Natural killer cell (primary cell): ENCODE data around the gene ROR1. TPM values are rescaled to one million over a fixed set of nuclear protein-coding genes. Genes with fewer than 3 reads are reported as not detected.

Experiments
- ATAC-seq, 3 donors: fragments of 150-1000 bp in 2 of 3; fragments of 200-7000 bp in 1 of 3; cut with Tn5 transposase; 1 replicate in 1 of 3; 2 replicates in 2 of 3; pipeline ENCODE4 v1.10.0; 2021; ENCODE audit warnings: mild to moderate bottlenecking in 2 of 3, moderate library complexity in 2 of 3
- DNase-seq, 2 donors: peaks; one replicate each; pipeline versions ENCODE4 v3.0.0 to v3.0.0-alpha.2; 2013 to 2021; ENCODE audit warnings: mixed read lengths in 1 of 2
- H3K27ac ChIP-seq: one replicate; pipeline ENCODE4 v1.5.1; 2013; ENCODE audit warnings: mild to moderate bottlenecking, low read length
- H3K27me3 ChIP-seq: one replicate; pipeline ENCODE4 v1.6.1; 2013; ENCODE audit warnings: low read length; ENCODE audit not compliant: control insufficient read depth, insufficient read depth
- H3K36me3 ChIP-seq: one replicate; pipeline ENCODE4 v1.6.1; 2013; ENCODE audit warnings: low read length; ENCODE audit not compliant: control insufficient read depth, insufficient read depth
- H3K4me1 ChIP-seq: one replicate; pipeline ENCODE4 v1.6.1; 2013; ENCODE audit warnings: low read length; ENCODE audit not compliant: control insufficient read depth, insufficient read depth
- H3K4me3 ChIP-seq: one replicate; pipeline ENCODE4 v1.5.1; 2013; ENCODE audit warnings: low read length
- H3K9me3 ChIP-seq: one replicate; pipeline ENCODE4 v1.6.1; 2013; ENCODE audit warnings: low read length; ENCODE audit not compliant: control insufficient read depth, insufficient read depth
- H3K27ac Mint-ChIP-seq, 2 donors: one replicate each; pipeline ENCODE4 v1.8.0; 2022; ENCODE audit warnings: mild to moderate bottlenecking in 2 of 2, mixed read lengths in 2 of 2, moderate library complexity in 1 of 2
- H3K27me3 Mint-ChIP-seq, 2 donors: one replicate each; pipeline ENCODE4 v1.8.0; 2022; ENCODE audit warnings: low read depth in 2 of 2, mixed read lengths in 2 of 2
- H3K36me3 Mint-ChIP-seq: one replicate; pipeline ENCODE4 v1.8.0; 2022; ENCODE audit warnings: mixed read lengths
- H3K4me1 Mint-ChIP-seq, 2 donors: one replicate each; pipeline ENCODE4 v1.8.0; 2022; ENCODE audit warnings: mixed read lengths in 2 of 2
- H3K4me3 Mint-ChIP-seq: one replicate; pipeline ENCODE4 v1.8.0; 2022; ENCODE audit warnings: mild to moderate bottlenecking, moderate library complexity, mixed read lengths
- H3K9me3 Mint-ChIP-seq, 2 donors: one replicate each; pipeline ENCODE4 v1.8.0; 2022; ENCODE audit warnings: mixed read lengths in 2 of 2
- WGBS: methylation state at CpG from one replicate; pipeline ENCODE4 v1.1.7; 2013; ENCODE audit warnings: missing lambda C conversion rate; ENCODE audit not compliant: insufficient coverage; 5-methylcytosine and 5-hydroxymethylcytosine counted together
- intact Hi-C: fragments of 100-400 bp; cut with micrococcal nuclease; formaldehyde crosslinking; loops from one replicate; pipeline ENCODE4 v1.14.2; 2022
- total RNA-seq, 4 donors: library from RNA; stranded (reverse); fragments of 120-200 nt in 1 of 4; gene quantifications; one replicate each; pipeline versions ENCODE4 v1.2.3 to v1.2.4, GENCODE V29; 2013 to 2022
- TF ChIP-seq, protein P1 (sequence below): fragments of 200-600 bp; IDR thresholded peaks from one replicate; pipeline ENCODE4 v1.8.0; 2022; ENCODE audit warnings: antibody characterized with exemption

Gene ROR1
- total RNA-seq, 3 donors from 2014 or later (not counting 1 experiment from before 2014, with no cell fraction given) = 0.05 to 0.35 (median 0.27) TPM

DNA sequence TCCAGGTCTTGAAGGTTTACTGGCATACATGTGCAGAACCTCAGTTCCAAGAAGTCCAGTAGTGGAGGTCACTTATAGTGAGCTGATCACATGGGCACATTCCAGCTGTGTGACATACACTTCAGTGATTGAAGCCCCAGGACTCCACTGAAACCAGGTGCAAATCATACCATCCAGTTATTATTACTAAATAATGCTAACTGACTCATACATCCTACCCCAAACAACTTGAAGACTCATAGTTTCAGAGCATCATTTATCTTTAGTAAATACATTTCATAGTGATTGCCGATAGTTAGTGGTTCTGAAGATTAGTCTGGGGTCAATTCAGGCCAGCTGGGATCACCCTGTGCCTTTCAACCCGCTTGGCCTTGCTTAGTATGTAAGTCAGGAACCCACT lies 291.8 kb downstream of the ROR1 start:
- DNase-seq = no peak
- H3K9me3 ChIP-seq = no peaks in the 10 kb centered on the region
- peaks cover 0 to 15% of the 10 kb centered on the region in 2 donors for H3K4me1 Mint-ChIP-seq
- H3K36me3 ChIP-seq = no peaks in the 10 kb centered on the region
- H3K36me3 Mint-ChIP-seq = no peaks in the 10 kb centered on the region
- no peaks in the 10 kb centered on the region for H3K27me3 ChIP-seq
- no peaks in the 10 kb centered on the region for H3K27me3 Mint-ChIP-seq
- no peak overlapping the region for H3K27ac ChIP-seq
- TF ChIP-seq, protein P1, sequence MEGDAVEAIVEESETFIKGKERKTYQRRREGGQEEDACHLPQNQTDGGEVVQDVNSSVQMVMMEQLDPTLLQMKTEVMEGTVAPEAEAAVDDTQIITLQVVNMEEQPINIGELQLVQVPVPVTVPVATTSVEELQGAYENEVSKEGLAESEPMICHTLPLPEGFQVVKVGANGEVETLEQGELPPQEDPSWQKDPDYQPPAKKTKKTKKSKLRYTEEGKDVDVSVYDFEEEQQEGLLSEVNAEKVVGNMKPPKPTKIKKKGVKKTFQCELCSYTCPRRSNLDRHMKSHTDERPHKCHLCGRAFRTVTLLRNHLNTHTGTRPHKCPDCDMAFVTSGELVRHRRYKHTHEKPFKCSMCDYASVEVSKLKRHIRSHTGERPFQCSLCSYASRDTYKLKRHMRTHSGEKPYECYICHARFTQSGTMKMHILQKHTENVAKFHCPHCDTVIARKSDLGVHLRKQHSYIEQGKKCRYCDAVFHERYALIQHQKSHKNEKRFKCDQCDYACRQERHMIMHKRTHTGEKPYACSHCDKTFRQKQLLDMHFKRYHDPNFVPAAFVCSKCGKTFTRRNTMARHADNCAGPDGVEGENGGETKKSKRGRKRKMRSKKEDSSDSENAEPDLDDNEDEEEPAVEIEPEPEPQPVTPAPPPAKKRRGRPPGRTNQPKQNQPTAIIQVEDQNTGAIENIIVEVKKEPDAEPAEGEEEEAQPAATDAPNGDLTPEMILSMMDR = no peak
- 83% methylated on average over 2 of the region's 2 CpGs for WGBS
- no peak overlapping the region for H3K27ac Mint-ChIP-seq
- H3K9me3 Mint-ChIP-seq = no peaks in the 10 kb centered on the region
- H3K4me3 Mint-ChIP-seq = no peak overlapping the region
- peaks cover 13% of the 10 kb centered on the region for H3K4me1 ChIP-seq
- intact Hi-C loops = no loop called here
- no peak for ATAC-seq
- no peak overlapping the region for H3K4me3 ChIP-seq

DNA sequence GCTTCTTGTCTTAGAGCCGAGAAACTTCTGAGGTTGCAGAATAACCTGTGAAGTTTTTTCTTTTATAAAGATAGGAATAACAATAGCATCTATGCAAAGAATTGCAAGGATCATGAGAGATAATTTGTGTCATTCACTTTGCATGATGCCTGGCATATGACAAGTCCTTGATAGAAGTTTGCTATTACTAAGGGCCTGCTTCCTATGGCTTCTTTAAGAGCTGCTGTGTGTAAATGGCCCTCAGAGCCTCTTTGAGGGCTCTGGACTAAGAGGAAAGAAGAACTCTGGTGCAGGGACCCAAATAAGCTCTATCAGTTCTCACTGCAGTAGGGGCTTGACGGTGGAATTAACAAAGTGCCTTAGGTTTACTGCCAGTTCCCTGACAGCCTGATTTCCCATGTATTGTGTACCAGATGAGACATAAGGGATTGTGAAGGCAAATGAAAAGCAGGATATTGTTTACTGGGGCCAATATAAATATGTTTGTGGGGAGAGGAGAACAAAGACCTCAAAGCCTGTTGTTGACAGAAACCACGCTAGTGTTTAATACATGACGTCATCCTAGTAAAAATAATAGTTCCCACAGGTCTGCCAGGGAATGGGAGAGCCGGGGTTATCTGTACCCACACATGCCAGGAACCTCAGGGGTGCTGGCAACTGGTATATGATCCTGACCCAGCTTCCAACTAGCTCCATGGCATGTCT lies 298.4 kb downstream of the ROR1 start:
- no peak for ATAC-seq
- TF ChIP-seq, protein P1 = no peak
- 92% methylated on average over 5 of the region's 5 CpGs for whole genome bisulfite sequencing

DNA sequence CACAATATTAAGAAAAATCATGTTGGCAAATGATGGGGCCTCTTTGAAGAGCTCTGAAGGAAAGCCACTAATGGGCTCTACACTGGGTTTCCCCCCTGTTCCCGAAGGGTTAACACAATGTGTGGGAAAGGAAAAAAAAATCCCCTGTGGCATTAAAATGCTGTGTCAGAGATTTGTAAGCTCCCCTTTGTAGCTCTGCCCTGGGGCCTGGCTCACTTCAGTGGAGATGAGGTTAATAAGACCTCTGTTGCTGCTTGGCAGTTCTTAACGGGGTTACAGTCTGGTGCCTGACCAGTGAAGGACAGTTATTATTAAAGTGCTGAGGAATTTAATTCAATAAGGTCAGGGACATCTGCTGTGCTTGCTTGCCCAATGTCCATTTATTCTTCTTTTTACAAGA lies 299.9 kb downstream of the ROR1 start:
- peaks cover 11 to 14% of the 10 kb centered on the region in 2 donors for H3K4me1 Mint-ChIP-seq
- Histone ChIP-seq H3K9me3 (no peaks in the 10 kb centered on the region), H3K4me3 (no peak overlapping the region), H3K27ac (no peak overlapping the region), H3K36me3 (no peaks in the 10 kb centered on the region), H3K4me1 (peaks cover 16% of the 10 kb centered on the region), H3K27me3 (no peaks in the 10 kb centered on the region)
- H3K27ac Mint-ChIP-seq = no peak overlapping the region
- H3K9me3 Mint-ChIP-seq = no peaks in the 10 kb centered on the region
- no peak overlapping the region for H3K4me3 Mint-ChIP-seq
- TF ChIP-seq, protein P1 = no peak
- intact Hi-C loops = no loop called here
- H3K27me3 Mint-ChIP-seq = no peaks in the 10 kb centered on the region
- no peaks in the 10 kb centered on the region for H3K36me3 Mint-ChIP-seq
- ATAC-seq (no peak), DNase-seq (no peak)
- WGBS = 59% methylated on average over 2 of the region's 2 CpGs

More for the DNA sequence above, 298.4 kb downstream of the ROR1 start:
- DNase-seq = no peak
- H3K4me1 Mint-ChIP-seq = peaks cover 11 to 14% of the 10 kb centered on the region in 2 donors
- Histone ChIP-seq H3K36me3 (no peaks in the 10 kb centered on the region), H3K4me3 (no peak overlapping the region), H3K4me1 (peaks cover 13% of the 10 kb centered on the region), H3K27me3 (no peaks in the 10 kb centered on the region), H3K27ac (no peak overlapping the region), H3K9me3 (no peaks in the 10 kb centered on the region)
- H3K27ac Mint-ChIP-seq = no peak overlapping the region
- intact Hi-C loops = no loop called here
- no peaks in the 10 kb centered on the region for H3K9me3 Mint-ChIP-seq
- no peak overlapping the region for H3K4me3 Mint-ChIP-seq
- H3K36me3 Mint-ChIP-seq = no peaks in the 10 kb centered on the region
- H3K27me3 Mint-ChIP-seq = no peaks in the 10 kb centered on the region

DNA sequence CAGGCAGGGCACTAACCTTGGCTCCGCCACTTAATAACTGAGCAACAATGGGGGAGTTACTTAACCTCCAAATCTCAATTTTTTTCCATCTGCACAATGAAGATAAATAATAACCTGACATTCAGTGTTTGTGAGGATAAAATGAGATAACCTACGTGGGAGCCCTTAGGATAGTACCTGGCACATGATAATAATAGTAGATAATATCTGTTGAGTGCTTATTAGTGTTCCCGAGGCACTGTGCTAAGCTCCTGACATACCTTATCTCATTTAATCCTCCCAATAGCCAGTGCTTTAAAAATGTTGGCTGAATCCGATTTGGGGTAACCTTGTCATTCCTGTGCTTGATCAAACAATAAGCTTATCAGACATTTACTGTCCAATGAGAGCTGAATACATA lies 300.9 kb downstream of the ROR1 start:
- no peaks in the 10 kb centered on the region for H3K36me3 Mint-ChIP-seq
- peaks cover 11 to 14% of the 10 kb centered on the region in 2 donors for H3K4me1 Mint-ChIP-seq
- no peaks in the 10 kb centered on the region for H3K27me3 Mint-ChIP-seq
- H3K4me1 ChIP-seq = peaks cover 16% of the 10 kb centered on the region
- no peaks in the 10 kb centered on the region for H3K27me3 ChIP-seq
- H3K4me3 ChIP-seq = no peak overlapping the region
- intact Hi-C loops = no loop called here
- no peak overlapping the region for H3K27ac ChIP-seq
- no peak overlapping the region for H3K27ac Mint-ChIP-seq
- no peaks in the 10 kb centered on the region for H3K36me3 ChIP-seq
- no peak for DNase-seq
- H3K9me3 ChIP-seq = no peaks in the 10 kb centered on the region
- no peak overlapping the region for H3K4me3 Mint-ChIP-seq
- WGBS = 92% methylated on average over 4 of the region's 4 CpGs
- TF ChIP-seq, protein P1 = no peak
- ATAC-seq = no peak
- H3K9me3 Mint-ChIP-seq = no peaks in the 10 kb centered on the region
